Activated CD4-positive, CD25-positive, alpha-beta regulatory T cell treated with anti-CD3 and anti-CD28 coated beads, Interleukin-2, amount 50 U/mL, for 16 hours (primary cell): Measurements from ENCODE around the gene FAM43A.

Experiments used
- DNase-seq: peaks from one replicate; pipeline ENCODE4 v3.0.0-alpha.2; 2020; ENCODE audit warnings: low read depth, low spot score

The FAM43A gene, protein sequence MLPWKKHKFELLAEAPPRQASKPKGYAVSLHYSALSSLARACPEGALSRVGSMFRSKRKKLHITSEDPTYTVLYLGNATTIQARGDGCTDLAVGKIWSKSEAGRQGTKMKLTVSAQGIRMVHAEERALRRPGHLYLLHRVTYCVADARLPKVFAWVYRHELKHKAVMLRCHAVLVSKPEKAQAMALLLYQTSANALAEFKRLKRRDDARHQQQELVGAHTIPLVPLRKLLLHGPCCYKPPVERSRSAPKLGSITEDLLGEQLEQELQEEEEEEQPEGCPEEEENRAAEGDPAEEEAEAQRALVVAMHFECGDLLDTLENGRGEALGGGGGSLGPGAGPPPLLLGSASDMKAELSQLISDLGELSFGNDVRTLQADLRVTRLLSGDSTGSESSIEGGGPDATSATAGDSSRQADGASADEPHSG

DNA sequence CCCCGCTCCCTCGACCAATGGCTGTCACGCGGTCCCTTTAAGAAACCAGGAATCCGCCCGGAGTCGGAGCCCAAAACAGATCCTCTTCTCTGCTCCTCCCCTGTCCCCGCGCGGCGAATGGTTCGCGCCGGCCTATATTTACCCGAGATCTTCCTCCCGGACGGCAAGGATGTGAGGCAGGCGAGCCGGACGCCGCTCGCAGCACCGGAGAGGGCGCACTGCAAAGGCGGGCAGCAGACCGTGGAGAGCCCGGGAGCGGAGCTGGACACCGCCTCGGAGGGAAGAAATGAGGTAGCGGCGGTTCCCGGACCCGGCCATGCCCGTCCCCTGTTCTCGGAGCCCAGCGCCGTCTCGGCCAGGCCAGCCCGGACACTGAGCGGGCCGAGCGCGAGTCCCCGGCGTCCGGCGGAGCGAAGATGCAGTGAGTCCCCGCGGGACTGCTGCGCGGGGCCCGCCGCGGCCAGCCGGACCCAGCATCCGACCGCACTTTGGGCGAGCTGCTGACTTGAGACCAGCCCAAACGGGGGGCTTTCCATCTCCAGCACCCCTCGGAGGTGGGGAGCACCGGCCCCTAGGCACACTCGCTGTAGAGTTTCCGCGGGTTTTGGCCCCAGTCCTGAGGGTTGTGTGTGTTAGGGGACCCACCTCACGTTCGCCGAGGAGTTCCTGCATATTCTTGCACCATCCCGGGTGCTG lies at the start of gene FAM43A:
Gene FAM43A (plus strand): TSS at position 166 of the 696 bp plus-strand sequence. CDS start 944 bp downstream, outside the sequence.
- peak; percentile 61 for DNase-seq

- no peak for DNase-seq
These were observed 48.6 kb upstream of the FAM43A start for GRCh38 chr3:194637066-194637465.

DNA sequence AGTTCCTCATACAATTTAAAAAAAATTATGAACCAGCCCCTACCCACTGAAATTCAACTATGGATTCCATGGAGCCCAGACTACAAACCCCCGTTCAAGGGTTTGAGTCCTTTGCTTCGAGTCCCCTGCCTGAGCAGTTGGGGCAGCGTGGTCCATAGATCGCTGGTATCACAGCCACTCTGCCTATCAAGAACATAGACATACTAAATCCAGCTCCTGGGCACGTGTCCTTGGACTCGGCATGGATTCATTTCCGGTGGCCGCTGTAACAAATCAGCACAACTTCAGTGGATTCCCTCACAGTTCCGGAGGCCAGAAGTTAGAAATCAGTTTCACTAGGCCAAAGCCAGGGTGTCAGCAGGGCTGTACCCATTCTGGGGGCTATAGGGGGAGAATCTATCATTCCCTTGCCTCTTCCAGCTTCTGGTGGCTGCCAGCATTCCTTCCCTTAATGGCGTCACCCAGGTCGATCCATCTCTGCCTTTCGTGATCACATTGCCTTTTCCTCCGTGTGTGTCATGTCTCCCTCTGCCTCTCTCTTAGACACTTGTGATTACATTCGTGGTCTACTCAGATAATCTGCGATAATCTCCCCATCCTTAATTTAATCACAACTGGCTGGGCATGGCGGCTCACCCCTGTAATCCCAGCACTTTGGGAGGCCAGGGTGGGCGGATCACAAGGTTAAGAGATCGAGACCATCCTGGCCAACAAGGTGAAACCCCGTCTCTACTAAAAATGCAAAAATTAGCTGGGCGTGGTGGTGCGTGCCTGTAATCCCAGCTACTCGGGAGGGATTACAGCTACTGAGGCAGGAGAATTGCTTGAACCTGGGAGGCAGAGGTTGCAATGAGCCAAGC lies 47.9 kb upstream of the FAM43A start:
- DNase-seq = no peak

- no peak for DNase-seq
These were observed 46.6 kb upstream of the FAM43A start for GRCh38 chr3:194638991-194639605.

DNA sequence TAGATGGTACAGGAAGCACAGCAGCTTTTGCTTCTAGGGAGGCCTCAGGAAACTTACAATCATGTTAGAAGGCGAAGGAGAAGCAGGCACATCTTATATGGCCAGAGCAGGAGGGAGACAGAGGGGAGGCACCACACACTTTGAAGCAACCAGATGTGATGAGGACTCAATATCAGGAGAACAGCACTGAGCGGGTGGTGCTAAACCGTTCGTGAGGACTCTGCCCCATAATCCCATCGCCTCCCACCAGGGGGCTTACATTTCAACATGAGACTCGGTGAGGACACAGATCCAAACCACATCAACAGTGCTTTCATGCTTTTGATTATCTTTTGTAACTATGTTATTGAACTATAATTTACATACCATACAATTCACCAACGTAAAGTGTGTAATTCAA lies 44.9 kb upstream of the FAM43A start:
- DNase-seq = no peak

DNA sequence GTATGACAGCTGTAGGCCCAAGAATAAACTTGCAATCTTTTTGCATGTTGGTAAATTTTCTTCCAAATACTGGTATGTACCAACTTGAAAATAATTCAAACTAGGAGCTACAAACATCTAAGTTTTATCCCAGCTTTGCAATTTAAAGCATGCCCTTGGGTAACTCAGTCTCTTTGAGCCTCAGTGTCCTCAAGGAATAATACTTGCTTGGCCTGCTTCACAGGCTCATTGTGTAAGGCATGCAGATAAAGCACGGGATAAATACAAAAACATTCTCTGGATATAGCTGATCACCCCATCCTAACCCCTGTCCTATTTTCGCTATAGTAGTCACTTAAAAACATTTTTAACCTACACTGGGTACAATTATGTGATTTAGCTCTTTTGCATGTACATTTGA lies 42.9 kb upstream of the FAM43A start:
- DNase-seq = no peak

DNA sequence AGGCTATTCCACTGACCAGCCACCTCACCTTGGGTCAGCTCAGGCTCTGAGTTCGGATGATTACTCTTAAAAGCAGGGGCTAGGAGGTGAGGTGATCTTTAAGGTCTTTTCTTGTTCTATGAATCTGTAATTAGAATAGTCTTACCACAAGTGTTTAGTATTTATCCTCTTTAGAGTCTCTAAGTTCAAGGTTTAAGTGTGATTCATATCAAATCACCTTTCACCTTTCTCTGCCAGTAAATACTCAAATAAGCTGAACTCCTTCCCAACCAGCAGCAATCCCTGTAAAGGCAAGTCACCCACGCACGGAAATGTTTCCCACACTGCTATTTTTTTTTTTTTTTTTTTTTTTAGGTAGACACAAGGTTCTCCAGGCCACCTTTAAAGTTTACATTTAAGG lies 37.9 kb upstream of the FAM43A start:
- DNase-seq = no peak

- DNase-seq = no peak
These were observed 31.2 kb upstream of the FAM43A start for GRCh38 chr3:194654443-194654842.

- DNase-seq = no peak
These were observed 28.2 kb upstream of the FAM43A start for GRCh38 chr3:194657439-194657838.

GRCh38 chr3:194658477-194659242 lies 27.0 kb upstream of the FAM43A start:
- DNase-seq = no peak

DNA sequence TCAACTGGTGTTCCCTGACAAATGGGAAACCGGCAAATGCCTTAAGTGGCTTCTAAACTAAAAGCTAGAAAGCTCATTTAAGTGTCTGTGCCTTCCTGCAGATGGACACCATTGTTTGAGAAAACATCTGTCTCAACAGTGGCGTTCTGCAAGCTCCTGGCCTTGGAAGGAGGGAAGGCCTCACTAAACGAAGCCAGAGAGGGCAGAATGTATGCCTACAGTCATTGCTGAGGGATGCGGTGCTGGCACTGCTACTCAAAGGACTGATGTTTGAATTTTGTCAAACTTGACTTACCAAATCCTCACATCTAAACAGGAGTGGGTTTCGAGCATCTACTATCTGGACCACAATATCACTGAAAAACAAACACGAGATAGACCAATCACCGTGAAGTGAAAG lies 25.9 kb upstream of the FAM43A start:
- no peak for DNase-seq

DNA sequence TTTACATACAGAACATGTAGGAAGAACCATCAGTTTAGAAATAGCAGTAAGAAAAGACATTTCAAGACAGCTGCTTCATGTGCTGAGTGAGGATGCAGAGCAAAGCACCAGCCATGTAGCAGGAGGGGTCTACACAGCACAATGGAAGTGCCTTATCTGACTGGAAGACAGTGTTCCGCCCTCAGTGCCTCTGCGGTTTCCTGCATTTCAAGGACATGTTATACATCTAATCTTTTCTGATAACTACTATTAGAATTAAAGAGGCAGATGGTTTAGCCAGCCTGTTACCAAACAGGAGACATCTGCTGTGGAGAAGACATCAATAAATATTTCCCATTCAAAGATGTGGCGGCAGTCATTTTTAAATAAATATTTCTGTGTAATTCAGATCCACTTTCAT lies 24.3 kb upstream of the FAM43A start:
- no peak for DNase-seq

DNA sequence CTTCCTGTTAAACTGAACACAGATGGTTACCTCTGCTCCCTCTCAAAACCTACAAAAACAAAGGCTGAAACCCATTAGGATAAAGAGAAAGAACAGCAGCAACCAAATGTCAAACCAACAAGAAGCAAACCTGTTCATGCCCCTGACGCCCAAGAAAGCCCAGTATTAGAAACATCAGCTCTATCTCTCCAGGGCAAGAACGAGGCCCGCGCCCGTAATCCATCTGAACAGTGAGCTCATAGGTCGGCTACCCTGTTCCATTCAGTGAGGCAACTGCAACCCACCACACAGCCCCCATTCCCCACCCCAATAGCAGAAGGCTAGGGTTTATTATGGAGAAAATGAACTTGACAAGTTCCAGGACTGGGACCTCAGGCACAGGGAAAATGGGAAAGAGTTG lies 23.7 kb upstream of the FAM43A start:
- DNase-seq = no peak

- no peak for DNase-seq
These were observed 20.8 kb upstream of the FAM43A start for GRCh38 chr3:194664857-194665256.

DNA sequence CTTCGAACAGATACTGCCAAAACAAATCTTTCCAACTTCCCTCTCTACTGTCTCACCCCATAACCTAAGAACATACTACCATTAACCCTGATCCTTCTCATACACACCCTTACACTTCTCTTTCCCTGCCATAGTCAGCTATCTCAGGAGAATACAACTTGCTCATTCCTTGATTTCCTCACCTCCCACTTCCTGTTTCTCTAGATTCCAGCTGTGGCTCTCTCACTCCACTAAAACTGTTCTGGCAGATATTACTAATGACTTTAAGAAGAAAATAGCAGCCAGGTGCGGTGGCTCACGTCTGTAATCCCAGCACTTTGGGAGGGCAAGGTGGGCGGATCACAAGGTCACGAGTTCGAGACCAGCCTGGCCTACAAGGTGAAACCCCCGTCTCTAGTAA lies 18.3 kb upstream of the FAM43A start:
- no peak for DNase-seq

DNA sequence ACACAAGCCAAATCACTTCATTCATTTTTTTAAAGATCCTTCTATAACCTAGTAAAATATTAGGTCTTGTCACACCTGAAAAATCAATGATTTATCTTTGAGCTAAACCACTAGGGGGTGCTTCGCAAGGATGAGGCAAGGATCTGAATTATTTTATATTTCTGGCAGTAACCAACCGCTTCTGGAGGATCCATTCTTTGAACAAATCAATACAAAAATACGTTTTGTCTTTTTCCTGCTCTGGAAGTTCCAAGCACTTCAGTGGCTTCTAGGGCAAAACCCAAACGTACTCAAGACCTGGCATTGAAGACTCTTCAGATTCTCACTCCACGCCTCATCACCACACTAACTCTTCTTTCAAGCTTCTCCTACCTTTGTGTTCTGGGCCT lies 14.2 kb upstream of the FAM43A start:
- no peak for DNase-seq

DNA sequence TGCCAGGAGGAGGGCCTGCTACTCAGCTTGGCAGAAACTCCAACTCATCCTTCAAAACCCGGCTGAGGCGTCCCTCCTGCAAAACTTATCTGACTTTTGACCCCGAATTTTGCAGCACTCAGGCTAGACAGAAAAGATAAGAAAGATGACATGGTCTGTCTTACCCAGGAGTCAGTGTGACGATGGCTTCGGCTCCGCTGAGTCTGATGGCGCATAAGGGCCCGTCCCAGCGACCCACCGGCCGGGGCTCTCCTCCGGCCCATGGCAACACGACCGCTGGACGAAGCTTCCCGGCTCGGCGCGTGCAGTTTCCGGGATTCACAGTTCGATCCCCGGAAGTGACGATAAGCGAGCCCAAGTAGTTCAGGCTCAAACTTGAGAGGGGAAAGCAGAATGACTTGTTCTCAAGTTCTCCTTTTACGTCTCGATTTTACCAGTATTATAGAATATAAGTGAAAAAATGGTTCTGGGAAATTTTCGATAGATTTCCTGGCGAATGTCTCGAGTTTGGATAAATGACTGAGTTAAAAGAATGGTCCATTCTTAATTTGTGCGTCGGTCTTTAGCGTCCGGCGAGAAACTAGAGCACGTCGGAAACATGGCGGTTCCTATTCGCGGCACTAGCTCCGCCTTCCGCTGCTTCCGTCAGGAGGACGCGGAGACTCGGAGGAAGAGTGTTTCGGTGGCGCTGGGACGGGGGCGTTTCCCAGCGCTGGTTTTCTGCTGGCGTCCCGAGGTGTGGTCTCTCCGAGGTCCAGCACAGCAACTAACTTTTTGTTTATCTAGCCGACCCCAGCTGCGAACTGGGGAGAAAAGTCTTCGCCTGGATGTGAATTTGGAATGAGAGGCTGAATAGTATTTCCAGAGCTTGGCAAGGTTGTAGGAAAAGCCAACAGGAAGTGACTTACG lies 13.5 kb upstream of the FAM43A start, which contains the start of gene LSG1:
Gene LSG1 (minus strand): TSS at position 292 of the 909 bp plus-strand sequence. CDS start 29 bp downstream, at position 263.
- peak; percentile 84 for DNase-seq

- no peak for DNase-seq
These were observed 12.8 kb upstream of the FAM43A start for GRCh38 chr3:194672876-194673275.

DNA sequence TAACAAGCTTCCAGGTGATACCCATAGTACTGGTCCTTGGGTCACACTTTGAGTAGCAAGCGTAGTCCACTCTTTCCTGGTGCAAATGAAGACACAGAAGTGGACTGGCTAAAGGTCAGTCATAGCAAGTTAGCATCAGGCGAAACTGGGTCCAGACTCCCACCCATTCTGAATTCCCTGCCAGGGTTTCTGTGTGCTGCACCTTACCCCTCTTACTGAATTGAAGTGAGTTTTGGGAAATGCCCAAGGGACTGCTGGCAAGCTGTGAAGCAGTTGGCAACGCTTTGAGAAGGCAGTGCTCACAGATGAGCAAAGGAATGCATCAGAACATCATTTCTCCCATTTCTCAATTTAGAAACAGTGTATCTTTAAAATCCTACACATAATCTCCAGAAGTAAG lies 11.9 kb upstream of the FAM43A start:
- no peak for DNase-seq
